ENCODE measurements around the gene CDIP1. TPM values are rescaled to one million over a fixed set of nuclear protein-coding genes. Genes with fewer than 3 reads are reported as not detected.
A peak's percentile ranks its signal among the peaks of the same experiment; 100 is the strongest.

CDIP1 gene
- total RNA-seq, 2 donors from 2014 or later, result 41.8 to 64.4 TPM

DNA sequence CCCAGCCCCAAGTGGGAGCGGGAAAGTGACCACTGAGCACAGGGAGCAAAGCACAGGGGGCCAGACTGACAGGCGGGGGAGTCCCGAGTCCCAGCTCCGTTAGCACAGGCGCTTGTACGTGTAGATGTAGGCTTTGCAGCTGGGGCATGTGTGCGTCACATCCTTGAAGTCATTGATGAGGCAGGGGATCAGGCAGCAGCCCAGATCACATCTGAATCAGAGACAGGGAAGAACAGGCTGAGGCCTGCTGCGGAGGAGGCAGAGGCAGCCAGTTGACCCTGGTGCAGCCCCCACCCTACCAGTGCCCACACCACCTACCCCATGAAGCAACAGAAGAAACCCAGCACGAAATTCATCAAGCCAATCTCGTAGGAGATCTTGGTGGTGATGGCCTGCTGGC lies 26.1 kb downstream of the CDIP1 start:
- DNase-seq, result no peak
- H3K4me1 Mint-ChIP-seq, result peaks cover 4% of the 10 kb centered on the region
- no peaks in the 10 kb centered on the region for H3K27me3 Mint-ChIP-seq (ENCODE audit: insufficient read depth)
- H3K4me3 Mint-ChIP-seq, result no peak overlapping the region
- H3K27ac ChIP-seq (ENCODE audit: low read depth, low read length), result no peak overlapping the region
- no peaks in the 10 kb centered on the region for H3K4me1 ChIP-seq (ENCODE audit: control insufficient read depth, insufficient read depth, low read length)
- peaks cover 21% of the 10 kb centered on the region for H3K36me3 Mint-ChIP-seq (ENCODE audit: low read depth)
- no peaks in the 10 kb centered on the region for H3K9me3 ChIP-seq (ENCODE audit: control insufficient read depth, low read length)
- no peaks in the 10 kb centered on the region for H3K9me3 Mint-ChIP-seq
- H3K36me3 ChIP-seq (ENCODE audit: control insufficient read depth, insufficient read depth, low read length), result peaks cover 38% of the 10 kb centered on the region
- H3K4me3 ChIP-seq (ENCODE audit: low read length), result no peak overlapping the region
- WGBS, 2 experiments (ENCODE audit: insufficient coverage in 1 of 2, insufficient read length in 1 of 2), result 93 to 96% methylated on average over 4 to 10 of the region's 10 CpGs
- TF ChIP-seq, protein P1, sequence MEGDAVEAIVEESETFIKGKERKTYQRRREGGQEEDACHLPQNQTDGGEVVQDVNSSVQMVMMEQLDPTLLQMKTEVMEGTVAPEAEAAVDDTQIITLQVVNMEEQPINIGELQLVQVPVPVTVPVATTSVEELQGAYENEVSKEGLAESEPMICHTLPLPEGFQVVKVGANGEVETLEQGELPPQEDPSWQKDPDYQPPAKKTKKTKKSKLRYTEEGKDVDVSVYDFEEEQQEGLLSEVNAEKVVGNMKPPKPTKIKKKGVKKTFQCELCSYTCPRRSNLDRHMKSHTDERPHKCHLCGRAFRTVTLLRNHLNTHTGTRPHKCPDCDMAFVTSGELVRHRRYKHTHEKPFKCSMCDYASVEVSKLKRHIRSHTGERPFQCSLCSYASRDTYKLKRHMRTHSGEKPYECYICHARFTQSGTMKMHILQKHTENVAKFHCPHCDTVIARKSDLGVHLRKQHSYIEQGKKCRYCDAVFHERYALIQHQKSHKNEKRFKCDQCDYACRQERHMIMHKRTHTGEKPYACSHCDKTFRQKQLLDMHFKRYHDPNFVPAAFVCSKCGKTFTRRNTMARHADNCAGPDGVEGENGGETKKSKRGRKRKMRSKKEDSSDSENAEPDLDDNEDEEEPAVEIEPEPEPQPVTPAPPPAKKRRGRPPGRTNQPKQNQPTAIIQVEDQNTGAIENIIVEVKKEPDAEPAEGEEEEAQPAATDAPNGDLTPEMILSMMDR (conservative IDR thresholded peaks at IDR 0.05), result no peak
- no peak overlapping the region for H3K9ac ChIP-seq (ENCODE audit: extremely low read depth, low read length, poor library complexity, severe bottlenecking)
- peak overlapping the region; percentile 55 for H3K27ac Mint-ChIP-seq
- H3K27me3 ChIP-seq (ENCODE audit: control insufficient read depth, insufficient read depth, low read length, poor library complexity, severe bottlenecking), result no peaks in the 10 kb centered on the region

DNA sequence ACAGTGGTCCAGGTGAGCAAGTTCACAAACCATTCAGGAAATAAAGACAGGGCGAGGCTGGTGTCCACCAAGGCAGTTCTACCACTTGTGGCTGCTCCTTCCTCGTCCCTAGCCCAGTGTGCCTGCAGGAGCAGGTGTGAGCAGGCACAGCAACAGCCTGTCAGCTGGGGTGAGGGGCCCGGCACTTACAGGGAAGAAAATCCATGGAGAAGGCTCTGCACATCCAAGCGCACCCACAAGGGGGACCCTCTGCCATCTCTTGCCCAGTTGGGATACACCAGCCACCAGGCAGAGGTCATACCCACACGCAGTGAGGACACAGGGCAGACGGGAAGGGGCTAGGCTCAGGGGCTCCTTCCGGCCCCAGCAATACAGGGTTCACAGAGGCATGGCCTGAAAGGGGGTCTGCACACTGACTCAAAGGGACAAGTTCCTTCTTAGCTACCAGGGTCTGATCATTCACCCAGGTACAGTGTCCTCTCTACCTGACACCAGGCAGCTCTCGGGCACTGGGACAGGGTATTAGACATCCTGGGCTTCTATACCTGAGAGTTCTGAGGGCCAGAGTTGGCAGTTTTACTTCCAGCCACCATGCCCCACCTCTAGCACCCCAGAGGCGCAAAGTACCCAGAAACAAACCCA lies 27.0 kb downstream of the CDIP1 start:
- H3K27ac ChIP-seq (ENCODE audit: low read depth, low read length), result no peak overlapping the region
- TF ChIP-seq, protein P1 (conservative IDR thresholded peaks at IDR 0.05), result peak; percentile 85
- H3K36me3 ChIP-seq (ENCODE audit: control insufficient read depth, insufficient read depth, low read length), result peaks cover 46% of the 10 kb centered on the region
- H3K36me3 Mint-ChIP-seq (ENCODE audit: low read depth), result peaks cover 21% of the 10 kb centered on the region
- H3K27me3 Mint-ChIP-seq (ENCODE audit: insufficient read depth), result no peaks in the 10 kb centered on the region
- H3K27me3 ChIP-seq (ENCODE audit: control insufficient read depth, insufficient read depth, low read length, poor library complexity, severe bottlenecking), result no peaks in the 10 kb centered on the region
- WGBS, 2 experiments (ENCODE audit: insufficient coverage in 1 of 2, insufficient read length in 1 of 2), result 72 to 77% methylated on average over 6 to 9 of the region's 9 CpGs
- H3K27ac Mint-ChIP-seq, result peak overlapping the region; percentile 55
- no peaks in the 10 kb centered on the region for H3K4me1 ChIP-seq (ENCODE audit: control insufficient read depth, insufficient read depth, low read length)
- peak; percentile 96 for DNase-seq
- H3K9ac ChIP-seq (ENCODE audit: extremely low read depth, low read length, poor library complexity, severe bottlenecking), result no peak overlapping the region
- H3K4me1 Mint-ChIP-seq, result peaks cover 4% of the 10 kb centered on the region
- H3K9me3 Mint-ChIP-seq, result no peaks in the 10 kb centered on the region
- H3K9me3 ChIP-seq (ENCODE audit: control insufficient read depth, low read length), result no peaks in the 10 kb centered on the region
- no peak overlapping the region for H3K4me3 ChIP-seq (ENCODE audit: low read length)
- no peak overlapping the region for H3K4me3 Mint-ChIP-seq

DNA sequence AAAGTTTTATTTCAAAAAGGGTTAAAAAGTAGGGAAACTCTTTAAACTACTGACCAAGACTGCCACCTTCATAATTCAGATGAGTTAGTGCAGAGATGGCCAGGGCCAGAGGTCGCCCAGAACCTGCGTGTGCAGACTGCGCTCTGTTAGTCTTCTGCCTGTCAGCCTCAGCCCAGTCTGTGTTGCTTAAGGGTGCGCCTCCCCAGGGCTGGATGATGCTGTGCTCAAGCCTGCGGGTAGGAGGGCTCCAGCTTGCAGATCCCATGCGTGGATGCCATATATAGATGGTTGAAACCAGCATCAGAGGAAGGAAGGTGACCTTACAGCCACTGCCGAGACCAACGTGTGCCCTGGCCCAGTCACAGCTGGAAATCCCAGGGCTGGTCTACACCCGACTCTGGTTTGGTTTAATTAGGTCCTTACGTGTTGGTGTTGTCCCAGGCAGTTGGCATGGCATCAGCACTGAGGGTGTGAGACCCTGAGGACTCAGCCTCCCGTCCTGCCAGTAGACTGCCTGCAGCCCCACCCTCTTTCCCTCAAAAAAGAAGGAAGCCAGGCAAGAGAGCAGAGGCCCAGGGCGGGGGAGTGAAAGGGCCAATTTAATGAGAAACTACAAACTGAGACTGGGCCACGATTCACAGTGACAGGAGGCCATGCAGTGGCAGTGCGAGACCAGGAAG lies 27.7 kb downstream of the CDIP1 start:
- Mint-ChIP-seq H3K4me3 (no peak overlapping the region), H3K27ac (no peak overlapping the region), H3K9me3 (no peaks in the 10 kb centered on the region), H3K27me3 (ENCODE audit: insufficient read depth) (no peaks in the 10 kb centered on the region), H3K36me3 (ENCODE audit: low read depth) (peaks cover 21% of the 10 kb centered on the region), H3K4me1 (peaks cover 4% of the 10 kb centered on the region)
- Histone ChIP-seq H3K9ac (ENCODE audit: extremely low read depth, low read length, poor library complexity, severe bottlenecking) (no peak overlapping the region), H3K36me3 (ENCODE audit: control insufficient read depth, insufficient read depth, low read length) (peaks cover 51% of the 10 kb centered on the region), H3K4me1 (ENCODE audit: control insufficient read depth, insufficient read depth, low read length) (no peaks in the 10 kb centered on the region), H3K9me3 (ENCODE audit: control insufficient read depth, low read length) (no peaks in the 10 kb centered on the region), H3K27ac (ENCODE audit: low read depth, low read length) (no peak overlapping the region), H3K4me3 (ENCODE audit: low read length) (no peak overlapping the region), H3K27me3 (ENCODE audit: control insufficient read depth, insufficient read depth, low read length, poor library complexity, severe bottlenecking) (no peaks in the 10 kb centered on the region)
- TF ChIP-seq, protein P1 (conservative IDR thresholded peaks at IDR 0.05), result no peak
- 93 to 94% methylated on average over 13 to 14 of the region's 14 CpGs for WGBS, 2 experiments (ENCODE audit: insufficient coverage in 1 of 2, insufficient read length in 1 of 2)
- no peak for DNase-seq
